Measurements from ENCODE around the gene STX5. TPM values are rescaled to one million over a fixed set of nuclear protein-coding genes. Genes with fewer than 3 reads are reported as not detected.

Gene STX5
- total and polyA plus RNA-seq, 9 of the 15 experiments (the other 6 are each of a cell fraction or from before 2014, with no cell fraction given): 2.8 to 28.6 (median 23.7) TPM

GRCh38 chr11:62847767-62848314 lies 16.0 kb upstream of the STX5 start (continued):
- TF ChIP-seq, protein P1, sequence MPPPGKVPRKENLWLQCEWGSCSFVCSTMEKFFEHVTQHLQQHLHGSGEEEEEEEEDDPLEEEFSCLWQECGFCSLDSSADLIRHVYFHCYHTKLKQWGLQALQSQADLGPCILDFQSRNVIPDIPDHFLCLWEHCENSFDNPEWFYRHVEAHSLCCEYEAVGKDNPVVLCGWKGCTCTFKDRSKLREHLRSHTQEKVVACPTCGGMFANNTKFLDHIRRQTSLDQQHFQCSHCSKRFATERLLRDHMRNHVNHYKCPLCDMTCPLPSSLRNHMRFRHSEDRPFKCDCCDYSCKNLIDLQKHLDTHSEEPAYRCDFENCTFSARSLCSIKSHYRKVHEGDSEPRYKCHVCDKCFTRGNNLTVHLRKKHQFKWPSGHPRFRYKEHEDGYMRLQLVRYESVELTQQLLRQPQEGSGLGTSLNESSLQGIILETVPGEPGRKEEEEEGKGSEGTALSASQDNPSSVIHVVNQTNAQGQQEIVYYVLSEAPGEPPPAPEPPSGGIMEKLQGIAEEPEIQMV (tag; conservative IDR thresholded peaks at IDR 0.05; ENCODE audit: low read depth): no peak
- TF ChIP-seq ZNF175 (CRISPR knock-in tag; IDR thresholded peaks at IDR 0.05; ENCODE audit: low read depth) (no peak), KDM1A (IDR thresholded peaks at IDR 0.05) (0 out of 4 replicates have a peak, but pooled peaks of 1 of the 2 experiments have one; percentile 13), SRSF9 (IDR thresholded peaks at IDR 0.05; ENCODE audit: borderline replicate concordance, low read depth, low read length) (no peak), STAT5A (IDR thresholded peaks at IDR 0.05; ENCODE audit: borderline replicate concordance, low read length) (no peak)
- TF ChIP-seq, protein P2, sequence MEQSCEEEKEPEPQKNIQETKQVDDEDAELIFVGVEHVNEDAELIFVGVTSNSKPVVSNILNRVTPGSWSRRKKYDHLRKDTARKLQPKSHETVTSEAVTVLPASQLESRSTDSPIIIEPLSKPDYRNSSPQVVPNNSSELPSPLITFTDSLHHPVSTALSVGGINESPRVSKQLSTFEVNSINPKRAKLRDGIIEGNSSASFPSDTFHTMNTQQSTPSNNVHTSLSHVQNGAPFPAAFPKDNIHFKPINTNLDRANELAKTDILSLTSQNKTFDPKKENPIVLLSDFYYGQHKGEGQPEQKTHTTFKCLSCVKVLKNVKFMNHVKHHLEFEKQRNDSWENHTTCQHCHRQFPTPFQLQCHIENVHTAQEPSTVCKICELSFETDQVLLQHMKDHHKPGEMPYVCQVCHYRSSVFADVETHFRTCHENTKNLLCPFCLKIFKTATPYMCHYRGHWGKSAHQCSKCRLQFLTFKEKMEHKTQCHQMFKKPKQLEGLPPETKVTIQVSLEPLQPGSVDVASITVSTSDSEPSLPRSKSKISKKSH (CRISPR knock-in tag; IDR thresholded peaks at IDR 0.05): no peak

DNA sequence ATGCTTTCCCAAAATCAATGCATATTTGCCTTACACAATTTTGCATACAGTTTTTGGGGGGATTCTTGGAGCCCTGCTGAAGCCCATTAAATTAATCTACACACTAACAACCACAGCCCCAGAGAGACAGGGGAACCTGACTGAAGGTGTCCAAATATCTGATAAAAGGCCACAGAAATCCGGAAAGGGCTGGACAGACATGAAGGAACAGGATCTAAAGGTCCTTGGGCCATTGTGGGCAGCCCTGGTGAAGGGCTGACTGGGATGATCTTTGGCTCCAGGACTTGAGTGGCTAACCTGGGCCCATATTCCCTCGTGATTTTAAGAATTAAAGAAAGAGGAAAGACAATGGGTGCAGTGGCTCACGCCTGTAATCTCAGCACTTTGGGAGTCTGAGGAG lies 14.3 kb upstream of the STX5 start:
- intact Hi-C loops (cut with micrococcal nuclease): loop anchor here (10.0 kb wide), 1 partner anchor 121 kb away; the partner anchor contains the start of genes HNRNPUL2 and TTC9C
- in situ Hi-C loops (cut with MboI): no loop called here

More for the DNA sequence above, 14.3 kb upstream of the STX5 start:
- no peak overlapping the region for H2AFZ ChIP-seq (ENCODE audit: low read depth, low read length)
- peaks cover 5 to 8% of the 10 kb centered on the region in 2 experiments; a peak in 3 of 5 replicates for H3K4me1 ChIP-seq (replicated peaks in 1 of 2; ENCODE audit: control insufficient read depth in 2 of 2, insufficient read depth in 2 of 2, low read length in 2 of 2)
- no peak for DNase-seq (ENCODE audit: extremely low read depth in 1 of 4, low spot score in 3 of 4)
- H3K4me3 ChIP-seq: no peak overlapping the region
- H3K9me1 ChIP-seq (ENCODE audit: control insufficient read depth, insufficient read depth, low read length): no peaks in the 10 kb centered on the region
- FAIRE-seq: no peak
- H4K20me1 ChIP-seq (replicated peaks; ENCODE audit: control insufficient read depth, insufficient read depth, low read length): 0 out of 2 replicates have a peak, but pooled peaks cover under 1% of the 10 kb centered on the region
- no peak for ATAC-seq
- H3K79me2 ChIP-seq (ENCODE audit: control insufficient read depth, insufficient read depth, low read length): no peaks in the 10 kb centered on the region
- 34% methylated on average over 3 of the region's 3 CpGs for WGBS (ENCODE audit: insufficient coverage, low coverage, missing lambda C conversion rate)
- no peaks in the 10 kb centered on the region for H3K36me3 ChIP-seq (ENCODE audit: control insufficient read depth, insufficient read depth, low read length)
- no peak overlapping the region for H3K27ac ChIP-seq (ENCODE audit: extremely low read depth, low read depth, low read length)
- H3K9ac ChIP-seq (ENCODE audit: insufficient read depth in 1 of 2, low read depth in 2 of 2, low read length in 2 of 2): no peak overlapping the region
- TF ChIP-seq PHF8 (IDR thresholded peaks at IDR 0.05; ENCODE audit: borderline replicate concordance, low read length) (no peak), SMAD2 (IDR thresholded peaks at IDR 0.05; ENCODE audit: low read depth, low read length) (no peak), ZNF57 (CRISPR knock-in tag; IDR thresholded peaks at IDR 0.05) (no peak), ESRRB (CRISPR knock-in tag; IDR thresholded peaks at IDR 0.05; ENCODE audit: borderline replicate concordance) (no peak)
- ChIA-PET CTCF (ENCODE audit: low intra/inter-chr PET ratio) (no interaction called here), POLR2A (interaction anchor here (0.5 to 6.3 kb wide), 2 partner anchors 8 to 14 kb away, joined by 3 to 100 read pairs; partner anchors contain the start of gene TEX54)
- H3K9me3 ChIP-seq (replicated peaks; ENCODE audit: control insufficient read depth, insufficient read depth, low read depth, low read length): no peaks in the 10 kb centered on the region; the same call in 1 of the 2 replicates
- BruUV-seq (replicated peaks): no TSS peak
- H3K27me3 ChIP-seq (ENCODE audit: control insufficient read depth in 2 of 2, insufficient read depth in 2 of 2, low read length in 2 of 2): no peaks in the 10 kb centered on the region
- no peak overlapping the region for H3K4me2 ChIP-seq (ENCODE audit: insufficient read depth, low read length)

Data from K562 (cell line).